SU-DHL-6 (cell line): ENCODE data around the gene SERPINA5.

Experiments
- CTCF ChIP-seq: fragments of 200-600 bp; sonication (generic); IDR thresholded peaks from one replicate; pipeline ENCODE4 v1.5.1; 2017; ENCODE audit warnings: antibody characterized with exemption, mild to moderate bottlenecking, low read length, moderate library complexity; ENCODE audit not compliant: insufficient read depth, poor library complexity, severe bottlenecking
- EZH2phosphoT487 ChIP-seq: fragments of 200-600 bp; sonication (generic), shearing (Covaris generic); conservative IDR thresholded peaks from 2 replicates; pipeline ENCODE4 v1.6.1; 2018; ENCODE audit warnings: mild to moderate bottlenecking, antibody characterized with exemption, low read length, moderate library complexity, mixed read lengths

- TF ChIP-seq CTCF, result no peak
- TF ChIP-seq EZH2phosphoT487, result no peak
Measured at GRCh38 chr14:94550041-94550440, 31.2 kb upstream of the SERPINA5 start.
